Neural progenitor cell (in vitro differentiated cells): ENCODE results near the gene SUN5. TPM values are rescaled to one million over a fixed set of nuclear protein-coding genes. Genes with fewer than 3 reads are reported as not detected.

Experiments used
- DNase-seq: peaks from one replicate; pipeline ENCODE4 v3.0.0-alpha.2; 2016; ENCODE audit warnings: low spot score
- H2AFZ ChIP-seq: fragments of 200-600 bp; sonication (generic); replicated peaks from 2 replicates; pipeline ENCODE4 v1.6.1; 2016; ENCODE audit warnings: antibody characterized with exemption
- H3F3A ChIP-seq: fragments of 200-600 bp; sonication (generic); 2 replicates; pipeline ENCODE4 v1.6.1; 2016; ENCODE audit warnings: antibody characterized with exemption, low read depth
- H3K27ac ChIP-seq: fragments of 200-600 bp; sonication (generic); 2 replicates; pipeline ENCODE4 v1.5.1; 2016; ENCODE audit warnings: mild to moderate bottlenecking
- H3K27me3 ChIP-seq: fragments of 200-600 bp; sonication (generic); 2 replicates; pipeline ENCODE4 v1.6.1; 2016; ENCODE audit warnings: mild to moderate bottlenecking, moderate library complexity
- H3K36me3 ChIP-seq: fragments of 200-600 bp; sonication (generic); 2 replicates; pipeline ENCODE4 v1.5.1; 2016
- H3K4me1 ChIP-seq: fragments of 200-600 bp; sonication (generic); 2 replicates; pipeline ENCODE4 v1.6.1; 2016; ENCODE audit warnings: mixed run types
- H3K4me2 ChIP-seq: fragments of 200-600 bp; sonication (generic); 2 replicates; pipeline ENCODE4 v1.6.1; 2016
- H3K4me3 ChIP-seq: fragments of 200-600 bp; sonication (generic); 2 replicates; pipeline ENCODE4 v1.5.1; 2016
- H3K79me2 ChIP-seq: fragments of 200-600 bp; sonication (generic); 2 replicates; pipeline ENCODE4 v1.6.1; 2016; ENCODE audit warnings: low read depth
- H3K9ac ChIP-seq: fragments of 200-600 bp; sonication (generic); 2 replicates; pipeline ENCODE4 v1.6.1; 2016
- H3K9me3 ChIP-seq: fragments of 200-600 bp; sonication (generic); 2 replicates; pipeline ENCODE4 v1.5.1; 2016; ENCODE audit warnings: low read depth
- H4K20me1 ChIP-seq: fragments of 200-600 bp; sonication (generic); 2 replicates; pipeline ENCODE4 v1.6.1; 2016; ENCODE audit warnings: low read depth
- H3K27ac Mint-ChIP-seq: 3 replicates; pipeline ENCODE4 v1.8.0; 2021; ENCODE audit warnings: mixed read lengths
- H3K27me3 Mint-ChIP-seq: 2 replicates; pipeline ENCODE4 v1.8.0; 2022; ENCODE audit warnings: low read depth, mild to moderate bottlenecking, inconsistent platforms, moderate library complexity, mixed read lengths; ENCODE audit not compliant: insufficient read depth
- H3K36me3 Mint-ChIP-seq: 3 replicates; pipeline ENCODE4 v1.8.0; 2021; ENCODE audit warnings: mixed read lengths
- H3K4me1 Mint-ChIP-seq: 3 replicates; pipeline ENCODE4 v1.8.0; 2021; ENCODE audit warnings: mixed read lengths
- H3K4me3 Mint-ChIP-seq: 3 replicates; pipeline ENCODE4 v1.8.0; 2021; ENCODE audit warnings: mild to moderate bottlenecking, moderate library complexity, mixed read lengths
- H3K9me3 Mint-ChIP-seq: 3 replicates; pipeline ENCODE4 v1.8.0; 2020; ENCODE audit warnings: mixed read lengths
- EZH2 ChIP-seq: fragments of 200-600 bp; sonication (generic); IDR thresholded peaks from 2 replicates; pipeline ENCODE4 v1.6.1; 2017; ENCODE audit warnings: antibody characterized with exemption, mild to moderate bottlenecking, moderate library complexity
- EZH2phosphoT487 ChIP-seq: fragments of 200-600 bp; sonication (generic); IDR thresholded peaks from 2 replicates; pipeline ENCODE4 v1.6.1; 2017; ENCODE audit warnings: antibody characterized with exemption
- total RNA-seq: library from RNA; depleted of rRNA; stranded (reverse); fragments of >200 nt; gene quantifications from 2 replicates; pipeline ENCODE4 v1.2.3, GENCODE V29; 2015; ENCODE audit warnings: low replicate concordance
- TF ChIP-seq, protein P1 (sequence below): fragments of 200-600 bp; sonication (generic); IDR thresholded peaks from 2 replicates; pipeline ENCODE4 v1.5.1; 2017; ENCODE audit warnings: antibody characterized with exemption, mild to moderate bottlenecking

Gene SUN5
- total RNA-seq, 1 donor from 2014 or later: not detected

DNA sequence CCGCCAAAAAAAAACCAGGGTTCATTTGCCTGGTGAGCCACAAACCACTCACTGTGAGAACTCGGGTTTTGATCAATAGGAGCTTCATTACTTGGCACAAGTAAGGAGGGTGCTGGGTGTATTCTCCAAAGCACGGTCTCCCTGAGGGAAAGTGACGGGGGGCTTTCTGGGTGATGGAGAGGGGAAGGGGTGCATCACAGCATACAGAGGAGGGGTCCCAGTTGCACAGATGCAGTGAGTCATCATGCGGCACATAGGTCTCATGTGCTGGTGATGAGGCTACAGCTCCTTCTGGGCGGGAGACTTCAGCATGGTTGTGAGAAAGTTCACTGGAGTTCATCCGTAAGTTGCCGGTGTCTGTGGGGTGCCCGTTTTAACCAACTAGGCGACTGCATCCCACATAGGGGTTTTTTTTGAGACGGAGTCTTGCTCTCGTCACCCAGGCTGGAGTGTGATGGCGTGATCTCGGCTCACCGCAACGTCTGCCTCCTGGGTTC lies 36.2 kb downstream of the SUN5 start:
- Histone ChIP-seq H2AFZ (no peak overlapping the region), H3K4me3 (no peak overlapping the region), H3K9me3 (no peaks in the 10 kb centered on the region), H3K27ac (no peak overlapping the region), H3F3A (peaks cover 10% of the 10 kb centered on the region), H3K9ac (no peak overlapping the region), H4K20me1 (no peaks in the 10 kb centered on the region), H3K27me3 (no peaks in the 10 kb centered on the region), H3K36me3 (no peaks in the 10 kb centered on the region), H3K4me1 (peaks cover 11% of the 10 kb centered on the region), H3K79me2 (no peaks in the 10 kb centered on the region), H3K4me2 (no peak overlapping the region)
- Mint-ChIP-seq H3K27ac (no peak overlapping the region), H3K36me3 (no peaks in the 10 kb centered on the region), H3K4me3 (no peak overlapping the region), H3K27me3 (peaks cover 7% of the 10 kb centered on the region), H3K4me1 (peaks cover 12% of the 10 kb centered on the region), H3K9me3 (no peaks in the 10 kb centered on the region)
- no peak for DNase-seq
- TF ChIP-seq EZH2 (no peak), EZH2phosphoT487 (no peak)
- TF ChIP-seq, protein P1, sequence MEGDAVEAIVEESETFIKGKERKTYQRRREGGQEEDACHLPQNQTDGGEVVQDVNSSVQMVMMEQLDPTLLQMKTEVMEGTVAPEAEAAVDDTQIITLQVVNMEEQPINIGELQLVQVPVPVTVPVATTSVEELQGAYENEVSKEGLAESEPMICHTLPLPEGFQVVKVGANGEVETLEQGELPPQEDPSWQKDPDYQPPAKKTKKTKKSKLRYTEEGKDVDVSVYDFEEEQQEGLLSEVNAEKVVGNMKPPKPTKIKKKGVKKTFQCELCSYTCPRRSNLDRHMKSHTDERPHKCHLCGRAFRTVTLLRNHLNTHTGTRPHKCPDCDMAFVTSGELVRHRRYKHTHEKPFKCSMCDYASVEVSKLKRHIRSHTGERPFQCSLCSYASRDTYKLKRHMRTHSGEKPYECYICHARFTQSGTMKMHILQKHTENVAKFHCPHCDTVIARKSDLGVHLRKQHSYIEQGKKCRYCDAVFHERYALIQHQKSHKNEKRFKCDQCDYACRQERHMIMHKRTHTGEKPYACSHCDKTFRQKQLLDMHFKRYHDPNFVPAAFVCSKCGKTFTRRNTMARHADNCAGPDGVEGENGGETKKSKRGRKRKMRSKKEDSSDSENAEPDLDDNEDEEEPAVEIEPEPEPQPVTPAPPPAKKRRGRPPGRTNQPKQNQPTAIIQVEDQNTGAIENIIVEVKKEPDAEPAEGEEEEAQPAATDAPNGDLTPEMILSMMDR: no peak

DNA sequence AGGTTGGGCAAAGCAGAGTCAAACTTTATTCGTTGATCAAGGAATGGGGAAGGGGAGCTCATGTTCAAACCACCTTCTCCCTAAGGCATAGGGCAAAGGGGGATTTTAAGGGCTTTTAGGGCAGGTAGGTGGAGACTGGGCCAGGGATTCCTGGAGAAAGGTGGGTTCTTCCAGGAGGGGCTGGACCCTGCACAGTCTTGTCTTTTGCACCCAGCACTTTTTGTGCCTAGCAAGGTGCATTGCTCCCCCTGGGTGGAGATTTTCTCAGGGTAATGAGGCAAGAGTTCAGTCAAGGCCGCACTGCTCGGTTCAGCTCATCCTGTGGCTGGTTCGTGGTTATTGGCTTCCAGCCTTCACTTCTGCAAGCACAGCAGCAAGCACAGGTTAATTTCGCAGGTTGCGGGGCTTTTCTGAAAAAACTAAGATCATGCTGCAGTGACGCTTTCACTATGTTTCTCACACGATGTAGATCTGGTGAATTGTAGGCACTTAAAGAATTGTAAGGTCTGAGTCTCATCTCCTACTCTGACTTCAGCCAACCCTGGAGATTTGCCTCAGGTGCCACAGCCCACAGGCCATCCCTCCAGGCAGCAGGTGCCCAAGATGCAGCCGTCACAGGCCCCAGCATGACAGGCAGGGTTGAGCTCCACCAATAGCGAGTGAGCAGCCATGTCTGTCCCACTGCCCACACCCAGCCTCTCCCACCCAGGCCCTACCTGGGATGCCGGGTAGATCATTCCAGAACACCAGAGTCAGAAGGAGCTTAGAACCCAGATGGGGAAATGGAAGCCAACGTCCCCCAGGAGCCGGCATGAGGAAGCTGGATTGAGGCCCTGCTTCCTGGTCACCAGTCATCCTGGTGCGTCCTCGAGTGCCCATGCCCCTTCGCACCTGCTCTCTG lies 37.1 kb downstream of the SUN5 start:
- no peaks in the 10 kb centered on the region for H3K9me3 ChIP-seq
- no peaks in the 10 kb centered on the region for H3K27me3 ChIP-seq
- DNase-seq: no peak
- no peak overlapping the region for H2AFZ ChIP-seq
- H3K9ac ChIP-seq: no peak overlapping the region
- H3K4me2 ChIP-seq: no peak overlapping the region
- Mint-ChIP-seq H3K27me3 (peaks cover 6% of the 10 kb centered on the region), H3K36me3 (no peaks in the 10 kb centered on the region), H3K4me1 (peaks cover 9% of the 10 kb centered on the region), H3K9me3 (no peaks in the 10 kb centered on the region), H3K27ac (peak overlapping the region; percentile 42), H3K4me3 (no peak overlapping the region)
- no peaks in the 10 kb centered on the region for H3K36me3 ChIP-seq
- peaks cover 9% of the 10 kb centered on the region for H3F3A ChIP-seq
- TF ChIP-seq, protein P1: no peak
- no peak for TF ChIP-seq EZH2phosphoT487
- no peak for TF ChIP-seq EZH2
- no peaks in the 10 kb centered on the region for H3K79me2 ChIP-seq
- H3K27ac ChIP-seq: no peak overlapping the region
- no peak overlapping the region for H3K4me3 ChIP-seq
- H4K20me1 ChIP-seq: no peaks in the 10 kb centered on the region
- H3K4me1 ChIP-seq: peaks cover 8% of the 10 kb centered on the region

- Histone ChIP-seq H2AFZ (no peak overlapping the region), H3K4me1 (peaks cover under 1% of the 10 kb centered on the region), H4K20me1 (no peaks in the 10 kb centered on the region), H3K4me3 (no peak overlapping the region), H3K9ac (no peak overlapping the region), H3K36me3 (no peaks in the 10 kb centered on the region), H3F3A (peaks cover 1% of the 10 kb centered on the region), H3K27me3 (no peaks in the 10 kb centered on the region), H3K79me2 (no peaks in the 10 kb centered on the region), H3K4me2 (no peak overlapping the region), H3K9me3 (no peaks in the 10 kb centered on the region), H3K27ac (no peak overlapping the region)
- Mint-ChIP-seq H3K9me3 (no peaks in the 10 kb centered on the region), H3K27me3 (peaks cover 8% of the 10 kb centered on the region), H3K36me3 (no peaks in the 10 kb centered on the region), H3K4me3 (no peak overlapping the region), H3K27ac (peak overlapping the region; percentile 42), H3K4me1 (peaks cover 9% of the 10 kb centered on the region)
- TF ChIP-seq EZH2phosphoT487: no peak
- TF ChIP-seq EZH2: no peak
- TF ChIP-seq, protein P1: no peak
- DNase-seq: no peak
Observed at GRCh38 chr20:32966382-32966781, 37.9 kb downstream of the SUN5 start.
